ENCODE data around the gene MTERF4. TPM values are rescaled to one million over a fixed set of nuclear protein-coding genes. Genes with fewer than 3 reads are reported as not detected.

The MTERF4 gene
- total and polyA plus RNA-seq, 2 of the 13 experiments (the other 11 are each of a cell fraction or from before 2014, with no cell fraction given) = 50.5 to 59.8 TPM

- TF ChIP-seq ZC3H4 (CRISPR knock-in tag; IDR thresholded peaks at IDR 0.05; ENCODE audit: borderline replicate concordance) (peak; percentile 71; the same call in 1 of the 2 replicates), NPAS2 (CRISPR knock-in tag; IDR thresholded peaks at IDR 0.05; ENCODE audit: borderline replicate concordance) (no peak), PRDM15 (CRISPR knock-in tag; IDR thresholded peaks at IDR 0.05) (peak; percentile 86), ZNF451 (CRISPR knock-in tag; IDR thresholded peaks at IDR 0.05) (peak; percentile 100), KDM6A (CRISPR knock-in tag; IDR thresholded peaks at IDR 0.05; ENCODE audit: low read depth) (no peak), ZNF446 (CRISPR knock-in tag; IDR thresholded peaks at IDR 0.05) (peak; percentile 90; the same call in 1 of the 2 replicates), YEATS4 (CRISPR knock-in tag; IDR thresholded peaks at IDR 0.05; ENCODE audit: borderline replicate concordance) (peak; percentile 99), PAXIP1 (CRISPR knock-in tag; conservative IDR thresholded peaks at IDR 0.05) (peak; percentile 72), EZH2 (conservative IDR thresholded peaks at IDR 0.05; ENCODE audit: low read depth, low read length) (no peak), YY1 (IDR thresholded peaks at IDR 0.05; ENCODE audit: insufficient read depth, insufficient replicate concordance, low read depth, low read length) (peak; percentile 97), NAIF1 (CRISPR knock-in tag; IDR thresholded peaks at IDR 0.05; ENCODE audit: borderline replicate concordance) (peak; percentile 89), ZNF329 (CRISPR knock-in tag; IDR thresholded peaks at IDR 0.05; ENCODE audit: low read depth) (peak; percentile 90), RAD51 (IDR thresholded peaks at IDR 0.05; ENCODE audit: borderline replicate concordance) (no peak), SMARCE1 (IDR thresholded peaks at IDR 0.05; ENCODE audit: borderline replicate concordance) (no peak), ZBTB46 (CRISPR knock-in tag; IDR thresholded peaks at IDR 0.05; ENCODE audit: borderline replicate concordance) (no peak), SYNCRIP (IDR thresholded peaks at IDR 0.05; ENCODE audit: insufficient read depth, low read depth, low read length) (no peak), GZF1 (CRISPR knock-in tag; IDR thresholded peaks at IDR 0.05) (peak; percentile 95)
Observed at GRCh38 chr2:241102239-241102803, at the start of gene MTERF4 (continued).
